HUES6 (cell line): ENCODE data around the gene CSTF3.
"Not testable (repeated sequence)": the region's sequence is repeated elsewhere in the genome, so short reads cannot be mapped to it uniquely, and the experiment has no call there.

Experiments
- H3K27ac ChIP-seq: 2 replicates; pipeline ENCODE4 v1.7.0; 2013; ENCODE audit warnings: low read depth, mild to moderate bottlenecking, low read length, inconsistent platforms
- H3K27me3 ChIP-seq: 2 replicates; pipeline ENCODE4 v1.6.1; 2013; ENCODE audit warnings: low read length; ENCODE audit not compliant: control insufficient read depth, insufficient read depth
- H3K36me3 ChIP-seq: 2 replicates; pipeline ENCODE4 v1.6.1; 2013; ENCODE audit warnings: low read length; ENCODE audit not compliant: control insufficient read depth, insufficient read depth
- H3K4me1 ChIP-seq: 2 replicates; pipeline ENCODE4 v1.6.1; 2013; ENCODE audit warnings: low read length; ENCODE audit not compliant: control insufficient read depth, insufficient read depth
- H3K4me3 ChIP-seq: 2 replicates; pipeline ENCODE4 v1.5.1; 2013; ENCODE audit warnings: low read depth, low read length
- H3K9ac ChIP-seq: one replicate; pipeline ENCODE4 v1.6.1; 2013; ENCODE audit warnings: mild to moderate bottlenecking, low read length
- H3K9me3 ChIP-seq: 2 replicates; pipeline ENCODE4 v1.6.1; 2013; ENCODE audit warnings: low read depth, low read length; ENCODE audit not compliant: control insufficient read depth, insufficient read depth

CSTF3 gene

DNA sequence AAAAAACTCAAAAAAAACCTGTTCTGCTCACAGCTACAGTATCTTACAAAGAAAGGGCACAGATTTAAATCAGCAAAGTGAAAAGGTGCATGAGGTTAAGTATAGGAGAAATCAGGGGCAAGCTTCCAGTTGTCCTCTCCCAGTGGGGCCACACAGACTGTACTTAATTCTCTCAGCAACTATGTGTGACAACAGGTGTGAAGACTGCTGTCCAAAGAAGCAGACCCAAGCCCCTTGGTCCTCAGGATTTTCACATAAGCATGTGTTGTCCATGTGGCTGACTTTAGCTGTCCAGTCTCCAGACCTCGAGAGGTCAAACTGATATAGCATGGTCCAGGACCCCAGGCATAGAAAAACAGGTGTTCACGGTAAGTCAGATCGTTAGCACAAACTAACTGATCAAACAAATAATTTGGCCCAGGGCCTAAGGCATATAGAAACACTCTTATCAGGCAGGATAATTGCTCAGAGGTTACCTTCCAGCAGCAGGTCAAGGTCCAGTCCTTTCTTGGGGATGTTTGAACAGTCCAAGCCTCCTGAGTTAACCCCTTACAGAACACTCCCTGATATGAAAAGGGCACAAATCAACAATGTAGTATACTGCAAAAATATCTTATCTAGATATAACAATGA is 21.1 kb upstream of the CSTF3 start:
- no peaks in the 10 kb centered on the region for H3K36me3 ChIP-seq
- H3K4me3 ChIP-seq: no peak overlapping the region
- no peak overlapping the region for H3K9ac ChIP-seq
- H3K27me3 ChIP-seq: no peaks in the 10 kb centered on the region
- H3K4me1 ChIP-seq: peaks cover 12% of the 10 kb centered on the region
- H3K9me3 ChIP-seq: no peaks in the 10 kb centered on the region; the same call in 1 of the 2 replicates
- no peak overlapping the region for H3K27ac ChIP-seq

DNA sequence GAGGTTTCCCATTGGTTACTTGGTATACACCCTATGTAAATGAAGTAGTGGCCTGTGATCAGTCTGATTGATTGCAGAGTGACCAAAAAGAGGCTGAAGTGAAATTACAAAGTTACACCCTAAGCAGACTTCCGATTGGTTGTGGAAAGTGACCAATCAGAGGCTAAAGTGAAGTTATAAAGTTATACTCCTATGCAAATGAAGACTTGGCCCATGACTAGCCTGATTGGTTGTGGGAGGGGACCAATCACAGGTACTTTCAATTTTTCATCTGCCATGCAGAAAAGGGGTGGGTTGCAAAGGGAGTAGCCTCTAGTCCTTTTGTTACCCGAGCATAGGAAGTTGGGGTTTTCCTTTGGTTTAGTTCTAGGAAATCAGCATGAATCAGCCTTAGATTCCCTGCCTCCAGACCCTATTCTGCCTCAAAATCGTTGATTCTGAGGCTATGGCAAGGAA is 18.1 kb upstream of the CSTF3 start:
- H3K27ac ChIP-seq: no peak overlapping the region
- H3K4me3 ChIP-seq: no peak overlapping the region
- no peaks in the 10 kb centered on the region for H3K27me3 ChIP-seq
- no peaks in the 10 kb centered on the region for H3K36me3 ChIP-seq
- H3K9ac ChIP-seq: no peak overlapping the region
- peaks cover 12% of the 10 kb centered on the region for H3K4me1 ChIP-seq
- no peaks in the 10 kb centered on the region; the same call in 1 of the 2 replicates for H3K9me3 ChIP-seq

GRCh38 chr11:33178443-33179180 is 17.3 kb upstream of the CSTF3 start:
- H3K9ac ChIP-seq: no peak overlapping the region
- no peak overlapping the region for H3K27ac ChIP-seq
- H3K27me3 ChIP-seq: no peaks in the 10 kb centered on the region
- H3K4me1 ChIP-seq: peaks cover 12% of the 10 kb centered on the region
- no peaks in the 10 kb centered on the region for H3K36me3 ChIP-seq
- H3K9me3 ChIP-seq: no peaks in the 10 kb centered on the region; the same call in 1 of the 2 replicates
- no peak overlapping the region for H3K4me3 ChIP-seq

DNA sequence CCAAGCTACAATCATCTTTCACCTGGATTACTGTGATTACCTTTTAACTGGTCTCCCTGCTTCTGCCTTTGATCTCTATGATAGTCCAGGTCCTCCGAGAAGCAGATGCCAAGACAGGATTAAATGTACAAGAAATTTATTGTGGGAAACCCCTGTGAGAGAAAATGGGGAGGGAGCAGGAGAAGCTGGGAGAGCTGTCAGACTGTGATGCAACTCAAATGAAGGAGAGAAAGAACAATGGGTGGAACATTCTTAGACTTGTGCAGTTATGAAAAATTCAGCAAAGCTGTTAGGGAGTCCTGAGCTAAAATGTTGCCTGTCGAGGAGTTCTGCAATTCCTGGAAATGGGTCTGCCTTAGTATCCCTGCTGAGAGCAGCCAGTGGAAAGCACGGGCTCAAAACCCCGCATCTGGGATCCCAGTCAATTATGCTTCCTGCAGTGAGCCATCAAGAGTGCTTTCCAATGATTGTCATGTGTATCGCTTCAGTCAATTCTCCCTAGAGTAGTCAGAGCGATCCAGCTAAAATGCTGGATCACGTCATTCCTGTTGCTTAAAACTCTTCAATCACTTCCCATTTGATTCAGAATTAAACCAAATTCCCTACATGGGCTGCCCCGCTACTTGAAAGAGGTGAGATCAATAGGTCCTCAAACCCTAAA is 16.5 kb upstream of the CSTF3 start:
- H3K36me3 ChIP-seq: no peaks in the 10 kb centered on the region
- H3K9ac ChIP-seq: no peak overlapping the region
- peaks cover 12% of the 10 kb centered on the region for H3K4me1 ChIP-seq
- no peaks in the 10 kb centered on the region for H3K27me3 ChIP-seq
- H3K9me3 ChIP-seq: no peaks in the 10 kb centered on the region; the same call in 1 of the 2 replicates
- H3K4me3 ChIP-seq: no peak overlapping the region
- no peak overlapping the region for H3K27ac ChIP-seq

DNA sequence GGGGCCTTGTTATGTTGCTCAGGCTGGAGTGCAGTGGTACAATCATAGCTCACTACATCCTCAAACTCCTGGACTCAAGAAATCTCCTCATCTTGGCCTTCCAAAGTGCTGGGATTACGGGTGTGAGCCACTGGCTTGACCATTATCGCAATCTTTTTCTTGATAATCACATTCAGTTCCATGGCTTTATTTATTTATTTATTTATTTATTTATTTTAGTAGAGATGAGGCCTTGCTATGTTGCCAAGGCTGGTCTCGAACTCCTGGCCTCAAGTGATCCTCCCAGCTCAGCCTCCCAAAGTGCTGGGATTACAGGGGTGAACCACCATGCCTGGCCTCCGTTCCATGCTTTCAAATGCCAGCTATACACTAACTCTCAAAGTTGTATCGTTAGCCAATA is 15.5 kb upstream of the CSTF3 start:
- H3K9me3 ChIP-seq, H3K27me3 ChIP-seq, H3K27ac ChIP-seq, H3K9ac ChIP-seq, H3K36me3 ChIP-seq, H3K4me3 ChIP-seq: not testable (repeated sequence)
- H3K4me1 ChIP-seq: peaks cover 12% of the 10 kb centered on the region

DNA sequence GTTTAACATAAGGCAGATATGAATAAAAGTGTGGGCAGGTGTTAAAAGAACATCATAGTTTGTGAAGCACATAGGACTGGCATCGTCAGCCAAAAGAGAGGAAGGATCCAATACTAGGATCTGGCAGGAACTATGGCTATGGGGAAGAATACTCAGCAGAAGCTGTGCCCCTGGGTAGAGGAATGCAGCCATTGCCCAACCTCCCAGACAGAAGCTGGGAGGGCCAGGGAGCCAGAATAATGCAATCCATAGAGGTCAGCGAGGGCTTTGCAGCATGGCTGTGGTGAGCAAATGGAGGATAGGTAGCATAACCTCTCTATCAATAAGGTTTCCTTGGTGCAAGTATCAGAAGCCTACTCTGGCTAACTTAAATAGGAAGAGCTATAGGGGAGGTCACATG is 11.7 kb upstream of the CSTF3 start:
- Histone ChIP-seq H3K9me3 (no peaks in the 10 kb centered on the region), H3K4me3 (no peak overlapping the region), H3K27me3 (no peaks in the 10 kb centered on the region)

GRCh38 chr11:33172345-33172744 is 11.1 kb upstream of the CSTF3 start:
- H3K4me1 ChIP-seq: no peaks in the 10 kb centered on the region
- no peak overlapping the region for H3K9ac ChIP-seq
- H3K4me3 ChIP-seq: no peak overlapping the region
- no peaks in the 10 kb centered on the region for H3K9me3 ChIP-seq
- H3K36me3 ChIP-seq: no peaks in the 10 kb centered on the region
- no peak overlapping the region for H3K27ac ChIP-seq
- no peaks in the 10 kb centered on the region for H3K27me3 ChIP-seq

More for the DNA sequence above, 11.7 kb upstream of the CSTF3 start:
- no peaks in the 10 kb centered on the region for H3K36me3 ChIP-seq
- no peak overlapping the region for H3K27ac ChIP-seq
- no peak overlapping the region for H3K9ac ChIP-seq
- H3K4me1 ChIP-seq: peaks cover 3% of the 10 kb centered on the region

DNA sequence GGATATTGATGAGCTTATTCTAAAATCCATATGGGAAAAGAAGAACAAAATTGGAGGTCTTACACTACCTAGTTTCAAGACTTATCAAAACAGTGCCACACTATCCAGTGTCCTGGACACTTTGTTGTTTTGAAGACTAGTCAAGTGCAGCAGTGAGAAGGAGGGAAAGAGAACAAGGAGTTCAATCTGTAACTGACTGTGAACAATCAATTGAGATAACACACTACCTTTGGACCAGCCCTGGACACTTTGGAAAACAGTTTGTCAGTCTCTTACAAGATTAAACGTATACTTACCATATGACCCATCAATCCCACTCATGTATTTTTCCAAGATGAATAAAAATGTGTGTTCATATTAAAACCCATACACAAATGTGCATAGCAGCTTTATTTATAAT is 10.0 kb upstream of the CSTF3 start:
- no peaks in the 10 kb centered on the region for H3K9me3 ChIP-seq
- no peak overlapping the region for H3K4me3 ChIP-seq
- H3K36me3 ChIP-seq: no peaks in the 10 kb centered on the region
- H3K27me3 ChIP-seq: no peaks in the 10 kb centered on the region
- H3K27ac ChIP-seq: no peak overlapping the region
- H3K4me1 ChIP-seq: no peaks in the 10 kb centered on the region
- no peak overlapping the region for H3K9ac ChIP-seq

DNA sequence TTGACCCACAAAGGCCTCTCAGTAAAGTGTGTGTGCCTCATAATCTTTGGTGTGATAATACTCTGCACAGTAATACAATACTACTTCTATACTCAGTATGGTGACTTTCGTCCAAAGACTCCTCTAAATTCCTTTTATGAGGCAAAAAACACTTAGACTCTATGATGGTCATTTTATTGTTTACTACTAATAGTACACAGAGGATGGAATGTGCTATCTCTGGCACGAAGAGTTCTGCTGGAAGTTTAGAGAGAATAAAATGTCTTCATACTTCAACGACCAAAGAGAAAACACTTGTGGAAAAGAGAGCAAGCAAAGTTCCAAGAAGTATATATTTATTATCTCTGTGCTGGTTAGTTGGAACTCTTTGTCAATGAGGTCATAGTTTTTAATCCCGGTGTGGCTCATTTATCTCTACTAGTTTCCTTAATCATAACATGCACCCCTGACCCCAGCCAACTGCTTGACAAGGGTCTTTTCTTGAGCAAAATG is 7.5 kb upstream of the CSTF3 start:
- H3K27ac ChIP-seq: no peak overlapping the region
- no peak overlapping the region for H3K4me3 ChIP-seq
- H3K9ac ChIP-seq: no peak overlapping the region
- H3K9me3 ChIP-seq: no peaks in the 10 kb centered on the region
- H3K4me1 ChIP-seq: no peaks in the 10 kb centered on the region
- no peaks in the 10 kb centered on the region for H3K27me3 ChIP-seq
- H3K36me3 ChIP-seq: no peaks in the 10 kb centered on the region

DNA sequence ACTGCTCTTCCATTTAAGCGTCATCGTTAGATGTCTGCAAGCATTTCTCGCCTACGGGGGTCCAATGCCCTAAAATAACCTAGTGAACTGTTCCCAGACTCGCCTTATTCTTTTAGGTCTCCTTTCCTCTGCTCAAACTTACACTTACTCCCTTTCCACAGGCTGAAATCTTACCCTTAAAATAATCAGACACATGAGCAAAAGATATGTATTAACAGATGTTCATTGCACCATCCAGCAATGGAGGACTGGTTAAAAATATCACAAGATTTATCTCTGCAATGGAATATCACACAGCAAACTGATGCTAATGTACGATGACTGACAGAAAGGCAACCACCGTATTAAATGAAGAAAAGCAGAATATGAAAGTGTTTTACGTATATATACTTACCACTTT is 1.6 kb upstream of the CSTF3 start:
- no peak overlapping the region for H3K27ac ChIP-seq
- H3K4me1 ChIP-seq: peaks cover 18% of the 10 kb centered on the region
- H3K4me3 ChIP-seq: no peak overlapping the region
- no peaks in the 10 kb centered on the region for H3K27me3 ChIP-seq
- peaks cover 10% of the 10 kb centered on the region; the same call in 1 of the 2 replicates for H3K36me3 ChIP-seq
- no peaks in the 10 kb centered on the region; the same call in 1 of the 2 replicates for H3K9me3 ChIP-seq
- no peak overlapping the region for H3K9ac ChIP-seq

DNA sequence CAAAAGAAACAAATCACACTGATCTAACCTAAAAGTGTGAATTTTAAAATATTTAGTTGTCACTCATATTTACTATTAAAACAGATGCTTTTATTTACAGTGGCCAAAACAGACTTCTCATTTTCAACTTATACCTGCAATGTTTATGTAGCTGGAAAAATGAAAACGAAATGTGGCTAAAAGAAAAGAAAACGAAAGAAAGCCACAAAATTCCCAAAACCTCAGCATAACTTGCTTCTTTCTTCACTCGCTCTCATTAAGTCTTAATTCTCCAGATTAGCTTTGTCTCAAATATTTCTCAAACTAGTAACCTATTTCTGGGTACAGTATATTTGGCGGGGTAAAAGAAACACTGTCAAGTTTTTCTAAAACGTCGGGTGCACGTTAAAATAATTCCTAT is 693 bp downstream of the CSTF3 start:
- no peaks in the 10 kb centered on the region; the same call in 1 of the 2 replicates for H3K9me3 ChIP-seq
- H3K27ac ChIP-seq: peak overlapping the region; percentile 94
- H3K36me3 ChIP-seq: peaks cover 13% of the 10 kb centered on the region; the same call in 1 of the 2 replicates
- no peaks in the 10 kb centered on the region for H3K27me3 ChIP-seq
- H3K4me1 ChIP-seq: peaks cover 26% of the 10 kb centered on the region
- peak overlapping the region; percentile 96 for H3K9ac ChIP-seq
- H3K4me3 ChIP-seq: peak overlapping the region; percentile 95
